B cell (primary cell): ENCODE data around the gene PTPRF. TPM values are rescaled to one million over a fixed set of nuclear protein-coding genes. Genes with fewer than 3 reads are reported as not detected.

Experiments
- ATAC-seq: fragments of 200-7000 bp; cut with Tn5 transposase; one replicate; pipeline ENCODE4 v1.10.0; 2021; ENCODE audit warnings: low read depth, mild to moderate bottlenecking, moderate number of reproducible peaks, moderate library complexity
- CTCF ChIA-PET: fragments of 350-600 bp; sonication (Branson Sonifier 250); formaldehyde crosslinking; loops from one replicate; lab custom pipeline; 2021; ENCODE audit warnings: antibody characterized with exemption, inconsistent platforms; lab: Charles Lee
- POLR2A ChIA-PET: fragments of 350-600 bp; sonication (Branson Sonifier 250); formaldehyde crosslinking; loops from one replicate; lab custom pipeline; 2021; ENCODE audit warnings: antibody characterized with exemption; lab: Charles Lee
- DNase-seq: peaks from one replicate; pipeline ENCODE4 v3.0.0; 2013
- H2AFZ ChIP-seq: 2 replicates; pipeline ENCODE4 v1.6.1; 2012; ENCODE audit warnings: mild to moderate bottlenecking, low read depth, low read length; ENCODE audit not compliant: insufficient read depth, poor library complexity, severe bottlenecking
- H3K27ac ChIP-seq, 2 donors: 1 replicate in 1 of 2; 2 replicates in 1 of 2; pipeline ENCODE4 v1.5.1; 2012 to 2013; ENCODE audit warnings: low read length in 2 of 2, mild to moderate bottlenecking in 2 of 2, moderate library complexity in 1 of 2
- H3K27me3 ChIP-seq, 4 experiments: fragments of 200-600 bp in 1 of 4; sonication (generic) in 1 of 4; replicated peaks in 1 of 4; 1 replicate in 2 of 4; 2 replicates in 2 of 4; pipeline versions ENCODE4 v1.6.1 to v1.7.0; 2013 to 2016; ENCODE audit warnings: low read length in 3 of 4, mild to moderate bottlenecking in 2 of 4, mixed read lengths in 1 of 4, moderate library complexity in 1 of 4; ENCODE audit not compliant: insufficient read depth in 4 of 4, control insufficient read depth in 3 of 4; ENCODE audit errors: control extremely low read depth in 1 of 4
- H3K36me3 ChIP-seq, 2 experiments: replicated peaks in 1 of 2; 1 replicate in 1 of 2; 2 replicates in 1 of 2; pipeline versions ENCODE4 v1.6.1 to v1.7.1; 2013; ENCODE audit warnings: low read length in 1 of 2; ENCODE audit not compliant: insufficient read depth in 2 of 2, control insufficient read depth in 1 of 2; ENCODE audit errors: control extremely low read depth in 1 of 2, extremely low read depth in 1 of 2
- H3K4me1 ChIP-seq, 2 donors: fragments of 200-600 bp in 1 of 2; sonication (generic) in 1 of 2; 1 replicate in 1 of 2; 2 replicates in 1 of 2; pipeline versions ENCODE4 v1.5.1 to v1.6.1; 2013 to 2017; ENCODE audit warnings: low read length in 2 of 2; ENCODE audit not compliant: control insufficient read depth in 2 of 2, insufficient read depth in 2 of 2
- H3K4me2 ChIP-seq: replicated peaks from 2 replicates; pipeline ENCODE3; 2012; ENCODE audit warnings: mild to moderate bottlenecking, low read depth, low read length; ENCODE audit not compliant: poor library complexity, severe bottlenecking
- H3K4me3 ChIP-seq, 5 experiments: fragments of 200-600 bp in 1 of 5; sonication (generic) in 1 of 5; 1 replicate in 3 of 5; 2 replicates in 2 of 5; pipeline versions ENCODE4 v1.5.1 to v1.7.0; 2011 to 2016; ENCODE audit warnings: low read length in 4 of 5, mild to moderate bottlenecking in 4 of 5, low read depth in 2 of 5, control low read depth in 1 of 5, moderate library complexity in 1 of 5; ENCODE audit not compliant: insufficient read depth in 1 of 5; ENCODE audit errors: control extremely low read depth in 1 of 5, extremely low read depth in 1 of 5
- H3K79me2 ChIP-seq: fragments of 200-600 bp; sonication (generic); one replicate; pipeline ENCODE4 v1.6.0; 2016; ENCODE audit warnings: low read length; ENCODE audit not compliant: control insufficient read depth, insufficient read depth
- H3K9ac ChIP-seq: fragments of 200-600 bp; sonication (generic); 2 replicates; pipeline ENCODE4 v1.6.1; 2017; ENCODE audit warnings: mild to moderate bottlenecking, low read length, moderate library complexity
- H3K9me3 ChIP-seq, 3 donors: one replicate each; pipeline versions ENCODE4 v1.6.1 to v1.7.1; 2013; ENCODE audit warnings: low read length in 2 of 3; ENCODE audit not compliant: control insufficient read depth in 2 of 3, insufficient read depth in 1 of 3; ENCODE audit errors: control extremely low read depth in 1 of 3
- H4K20me1 ChIP-seq: 2 replicates; pipeline ENCODE4 v1.6.0; 2012; ENCODE audit warnings: mild to moderate bottlenecking, low read length; ENCODE audit not compliant: insufficient read depth, control insufficient read depth, poor library complexity, severe bottlenecking
- H3K27ac Mint-ChIP-seq: one replicate; pipeline ENCODE4 v1.8.0; 2021; ENCODE audit warnings: mixed read lengths
- H3K27me3 Mint-ChIP-seq: one replicate; pipeline ENCODE4 v1.8.0; 2021; ENCODE audit warnings: mixed read lengths
- H3K4me1 Mint-ChIP-seq: one replicate; pipeline ENCODE4 v1.8.0; 2021; ENCODE audit warnings: mixed read lengths
- H3K4me3 Mint-ChIP-seq: one replicate; pipeline ENCODE4 v1.8.0; 2021; ENCODE audit warnings: mixed read lengths
- H3K9me3 Mint-ChIP-seq: one replicate; pipeline ENCODE4 v1.8.0; 2022; ENCODE audit warnings: mixed read lengths; ENCODE audit not compliant: insufficient read depth
- CTCF ChIP-seq: fragments of 200-600 bp; IDR thresholded peaks from one replicate; pipeline ENCODE4 v1.8.0; 2022; ENCODE audit warnings: antibody characterized with exemption, mild to moderate bottlenecking
- EZH2 ChIP-seq: IDR thresholded peaks from 2 replicates; pipeline ENCODE4 v1.6.1; 2012; ENCODE audit warnings: borderline replicate concordance, low read depth, mild to moderate bottlenecking, moderate library complexity, low read length; ENCODE audit not compliant: insufficient read depth, poor library complexity, severe bottlenecking
- WGBS: methylation state at CpG from one replicate; pipeline ENCODE4 v1.1.5; 2013; ENCODE audit warnings: missing lambda C conversion rate; ENCODE audit not compliant: insufficient coverage; 5-methylcytosine and 5-hydroxymethylcytosine counted together
- intact Hi-C: fragments of 100-400 bp; cut with micrococcal nuclease; formaldehyde crosslinking; loops from one replicate; pipeline ENCODE4 v1.10.0; 2022
- polyA plus RNA-seq: library from polyadenylated mRNA; depleted of rRNA; stranded (reverse); fragments of >200 nt; gene quantifications from 2 replicates; pipeline ENCODE4 v1.2.3, GENCODE V29; 2012
- total RNA-seq, 2 donors: library from RNA; stranded (reverse); fragments of 120-200 nt in 1 of 2; gene quantifications; 1 replicate in 1 of 2; 2 replicates in 1 of 2; pipeline versions ENCODE4 v1.2.3 to v1.2.4, GENCODE V29; 2013 to 2022

Gene PTPRF
- total and polyA plus RNA-seq, 2 donors (not counting 1 experiment from before 2014, with no cell fraction given), result 0.07 to 0.13 TPM

DNA sequence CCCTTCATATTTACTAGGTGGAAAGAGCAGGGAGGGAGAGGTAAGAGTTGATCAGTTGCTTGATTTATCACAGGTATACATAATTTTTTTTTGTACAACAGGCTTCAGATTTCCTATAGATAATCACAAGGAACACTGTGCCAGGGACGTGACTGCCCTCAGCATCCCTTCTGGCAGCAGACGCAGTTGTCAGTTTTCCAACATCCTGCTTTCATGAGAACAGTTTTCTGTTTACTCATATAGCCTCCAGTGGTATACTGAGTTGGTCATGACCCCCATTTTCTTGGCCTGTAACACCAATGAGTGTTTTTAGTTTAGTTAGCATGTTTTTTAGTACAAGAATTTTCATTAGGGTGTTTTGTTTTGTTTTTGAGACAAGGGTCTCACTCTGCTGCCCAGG, 37.9 kb upstream of the PTPRF start:
- no peaks in the 10 kb centered on the region for H3K4me1 Mint-ChIP-seq
- Histone ChIP-seq H3K4me1 (no peaks in the 10 kb centered on the region), H3K4me2 (no peak overlapping the region), H3K36me3 (no peaks in the 10 kb centered on the region), H4K20me1 (no peaks in the 10 kb centered on the region), H3K4me3 (no peak overlapping the region), H3K79me2 (no peaks in the 10 kb centered on the region), H3K27ac (no peak overlapping the region), H3K27me3 (peaks cover 0 to 10% (median 2%) of the 10 kb centered on the region in 4 experiments), H3K9ac (no peak overlapping the region), H3K9me3 (peaks cover 4 to 31% (median 14%) of the 10 kb centered on the region in 3 donors), H2AFZ (no peak overlapping the region)
- ATAC-seq, result no peak
- H3K27me3 Mint-ChIP-seq, result peaks cover 23% of the 10 kb centered on the region
- H3K27ac Mint-ChIP-seq, result no peak overlapping the region
- intact Hi-C loops, result no loop called here
- no peak for TF ChIP-seq CTCF
- no peak for TF ChIP-seq EZH2
- H3K9me3 Mint-ChIP-seq, result peaks cover 11% of the 10 kb centered on the region
- WGBS, result 100% methylated on average over 1 of the region's 2 CpGs
- POLR2A ChIA-PET, result no interaction called here
- H3K4me3 Mint-ChIP-seq, result no peak overlapping the region
- CTCF ChIA-PET, result no interaction called here
- no peak for DNase-seq

- no peaks in the 10 kb centered on the region for H4K20me1 ChIP-seq
- H3K4me2 ChIP-seq, result no peak overlapping the region
- ChIA-PET POLR2A (no interaction called here), CTCF (no interaction called here)
- Mint-ChIP-seq H3K4me3 (no peak overlapping the region), H3K27me3 (peaks cover 23% of the 10 kb centered on the region), H3K4me1 (no peaks in the 10 kb centered on the region), H3K27ac (no peak overlapping the region), H3K9me3 (peaks cover 7% of the 10 kb centered on the region)
- 78% methylated on average over 8 of the region's 11 CpGs for WGBS
- no peaks in the 10 kb centered on the region for H3K4me1 ChIP-seq
- peaks cover 0 to 10% (median 2%) of the 10 kb centered on the region in 4 experiments for H3K27me3 ChIP-seq
- peaks cover 0 to 28% (median 7%) of the 10 kb centered on the region in 3 donors for H3K9me3 ChIP-seq
- no peak overlapping the region for H3K4me3 ChIP-seq
- no peak for DNase-seq
- no peak overlapping the region for H2AFZ ChIP-seq
- TF ChIP-seq EZH2 (no peak), CTCF (no peak)
- no peak overlapping the region for H3K9ac ChIP-seq
- no peak overlapping the region for H3K27ac ChIP-seq
- no peaks in the 10 kb centered on the region for H3K36me3 ChIP-seq
- ATAC-seq, result no peak
- intact Hi-C loops, result no loop called here
- H3K79me2 ChIP-seq, result no peaks in the 10 kb centered on the region
Observed at GRCh38 chr1:43493661-43494450, 36.8 kb upstream of the PTPRF start.
